Right cardiac atrium (tissue), 5 donors: ENCODE results near the gene DNAJB4. TPM values are rescaled to one million over a fixed set of nuclear protein-coding genes. Genes with fewer than 3 reads are reported as not detected.
A peak's percentile ranks its signal among the peaks of the same experiment; 100 is the strongest.

Experiments used
- ATAC-seq, 2 donors: fragments of 200-7000 bp; cut with Tn5 transposase; one replicate each; pipeline versions ENCODE4 v1.8.0 to v1.9.1; 2020; ENCODE audit warnings: moderate library complexity in 2 of 2, mild to moderate bottlenecking in 1 of 2
- DNase-seq, 3 donors: peaks; one replicate each; pipeline ENCODE4 v3.0.0-alpha.2; 2020
- H3K27ac ChIP-seq: one replicate; pipeline ENCODE4 v1.5.1; 2013; ENCODE audit warnings: mild to moderate bottlenecking, low read length, control low read depth, moderate library complexity
- H3K27me3 ChIP-seq: one replicate; pipeline ENCODE4 v1.6.1; 2013; ENCODE audit not compliant: control insufficient read depth, insufficient read depth
- H3K4me1 ChIP-seq: one replicate; pipeline ENCODE4 v1.6.1; 2013; ENCODE audit warnings: low read length; ENCODE audit not compliant: control insufficient read depth, insufficient read depth
- H3K4me3 ChIP-seq: one replicate; pipeline ENCODE4 v1.5.1; 2013; ENCODE audit warnings: low read length, control low read depth
- H3K9me3 ChIP-seq: one replicate; pipeline ENCODE4 v1.6.1; 2013; ENCODE audit warnings: low read length; ENCODE audit not compliant: control insufficient read depth
- WGBS: extraction: QIAGEN DNeasy Blood & Tissue Kit; methylation state at CpG from one replicate; pipeline ENCODE4 v1.1.7; 2013; 5-methylcytosine and 5-hydroxymethylcytosine counted together
- intact Hi-C, 4 donors: fragments of 100-400 bp; cut with DNase I; formaldehyde crosslinking; loops; one replicate each; pipeline versions ENCODE4 v1.11.0 to v1.14.0; 2022 to 2023
- long read RNA-seq, 4 donors: library from polyadenylated mRNA; unstranded; transcript quantifications; one replicate each; pipeline ENCODE4 v2.0.0, GENCODE V29; 2020 to 2021
- polyA plus RNA-seq: library from polyadenylated mRNA; stranded (reverse); fragments of 200-250 nt; gene quantifications from one replicate; pipeline ENCODE4 v1.2.3, GENCODE V29; 2013
- total RNA-seq, 4 donors: library from RNA; stranded (reverse); fragmentation: NEBNext Ultra II Directional; extraction: Animal tissue kit (Norgen Biotek cat#: 25700); gene quantifications; one replicate each; pipeline ENCODE4 v1.2.1, GENCODE V29; 2021
- donor health status: healthy with polysubstance abuse.
- donor health status: DM: no; HTN: yes; CAD: no.
- donor health status: DM: no; HTN: no; CAD: no.
- donor health status: DM: no; HTN: yes; CAD: no; lungs with severe emphysema.
- donor health status: DM: yes; HTN: yes; CAD: no.

Gene DNAJB4
- total RNA-seq (100 to 1,000 TPM in 2 of 4 donors, 10 to 100 TPM in 2; 71.2 to 106 (median 98.6) TPM), polyA plus RNA-seq (46.9 TPM)
- long read RNA-seq, donor 1, transcript DNAJB4-206 (3 exons, 949 nt), result minor isoform, 75 of 190 reads
- long read RNA-seq, donor 1, transcript DNAJB4-201 (3 exons, 2,988 nt), result major isoform, 92 of 190 reads
- long read RNA-seq, donor 1, partial matches to known transcripts, result 4 of 190 reads
- long read RNA-seq, donor 1, other reads (novel, unspliced or antisense), result 19 of 190 reads
- long read RNA-seq, donor 2, transcript DNAJB4-206 (3 exons, 949 nt), result minor isoform, 25 of 67 reads
- long read RNA-seq, donor 2, transcript DNAJB4-201 (3 exons, 2,988 nt), result major isoform, 38 of 67 reads
- long read RNA-seq, donor 2, partial matches to known transcripts, result 0 of 67 reads
- long read RNA-seq, donor 2, other reads (novel, unspliced or antisense), result 4 of 67 reads
- long read RNA-seq, donor 3, transcript DNAJB4-206 (3 exons, 949 nt), result major isoform, 211 of 440 reads
- long read RNA-seq, donor 3, transcript DNAJB4-201 (3 exons, 2,988 nt), result minor isoform, 188 of 440 reads
- long read RNA-seq, donor 3, partial matches to known transcripts, result 7 of 440 reads
- long read RNA-seq, donor 3, other reads (novel, unspliced or antisense), result 34 of 440 reads
- long read RNA-seq, donor 4, transcript DNAJB4-201 (3 exons, 2,988 nt), result minor isoform, 21 of 62 reads
- long read RNA-seq, donor 4, transcript DNAJB4-206 (3 exons, 949 nt), result major isoform, 35 of 62 reads
- long read RNA-seq, donor 4, partial matches to known transcripts, result 2 of 62 reads
- long read RNA-seq, donor 4, other reads (novel, unspliced or antisense), result 4 of 62 reads

DNA sequence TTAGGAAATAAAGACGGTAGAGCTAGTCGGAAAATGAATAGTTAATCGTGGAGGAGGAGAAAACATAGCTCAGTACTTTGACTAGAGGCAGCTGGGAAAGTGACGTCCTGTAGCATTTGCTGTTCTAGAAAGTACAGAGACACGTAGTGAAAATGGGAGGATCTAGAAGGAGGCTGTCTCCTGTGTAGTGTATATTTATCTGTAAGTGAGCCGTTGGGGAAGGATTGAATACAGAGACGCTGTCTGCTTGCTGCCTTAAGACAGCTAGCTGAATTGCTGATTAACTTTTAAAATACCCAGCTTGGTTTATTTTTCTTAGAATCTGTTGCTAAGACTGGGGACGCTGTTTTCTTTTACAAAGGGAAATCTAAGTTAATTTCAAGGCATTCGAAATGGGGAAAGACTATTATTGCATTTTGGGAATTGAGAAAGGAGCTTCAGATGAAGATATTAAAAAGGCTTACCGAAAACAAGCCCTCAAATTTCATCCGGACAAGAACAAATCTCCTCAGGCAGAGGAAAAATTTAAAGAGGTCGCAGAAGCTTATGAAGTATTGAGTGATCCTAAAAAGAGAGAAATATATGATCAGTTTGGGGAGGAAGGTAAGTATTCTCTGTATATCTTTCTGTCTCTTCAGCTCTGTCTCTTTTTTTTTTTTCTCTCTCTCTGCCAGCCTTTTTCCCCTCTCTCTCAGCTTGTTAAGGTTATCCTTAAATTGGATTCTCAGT, at the start of gene DNAJB4:
TSS of gene DNAJB4 (plus strand) at position 221 of the 729 bp plus-strand sequence. CDS start at position 393, 172 bp downstream.
- intact Hi-C loops, result loop anchor here in 1 of 4 donors (5.0 kb wide), 1 partner anchor 42 kb away; the partner anchor contains the start of gene GIPC2
- peak in 2 of 3 donors; percentile 48 to 58 for DNase-seq
- Histone ChIP-seq H3K27ac (peak within 1 kb of the TSS; percentile 75), H3K4me1 (no peaks in the 10 kb centered on the region), H3K4me3 (peak within 1 kb of the TSS; percentile 100), H3K27me3 (no peaks in the 10 kb centered on the region), H3K9me3 (no peaks in the 10 kb centered on the region)
- WGBS, result under 1% methylated on average over 12 of the region's 12 CpGs
- ATAC-seq, result peak; percentile 99 to 100

DNA sequence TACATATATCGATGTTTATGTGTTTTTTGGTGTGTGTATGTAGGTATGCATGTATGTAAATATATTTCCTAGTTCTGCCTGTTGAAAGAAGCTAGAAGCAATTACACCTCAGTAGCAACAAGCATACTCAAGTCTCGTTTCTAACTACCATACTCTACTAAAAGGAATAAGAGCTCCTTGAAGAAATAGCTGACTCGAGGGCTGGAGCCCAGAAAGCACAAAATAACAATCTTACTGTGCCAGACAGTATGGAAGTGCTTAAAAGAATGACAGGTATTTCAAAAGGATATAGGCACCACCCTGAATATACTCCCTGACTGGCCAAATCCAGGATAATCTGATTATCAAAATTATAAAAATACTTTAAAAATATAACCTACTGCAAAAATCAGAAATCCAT, 49.0 kb upstream of the DNAJB4 start:
- no peaks in the 10 kb centered on the region for H3K27me3 ChIP-seq
- no peaks in the 10 kb centered on the region for H3K4me1 ChIP-seq
- no peak overlapping the region for H3K27ac ChIP-seq
- WGBS, result 85% methylated on average over 3 of the region's 3 CpGs
- DNase-seq (no peak), ATAC-seq (no peak)
- no peak overlapping the region for H3K4me3 ChIP-seq
- H3K9me3 ChIP-seq, result no peaks in the 10 kb centered on the region
- intact Hi-C loops, result no loop called here

DNA sequence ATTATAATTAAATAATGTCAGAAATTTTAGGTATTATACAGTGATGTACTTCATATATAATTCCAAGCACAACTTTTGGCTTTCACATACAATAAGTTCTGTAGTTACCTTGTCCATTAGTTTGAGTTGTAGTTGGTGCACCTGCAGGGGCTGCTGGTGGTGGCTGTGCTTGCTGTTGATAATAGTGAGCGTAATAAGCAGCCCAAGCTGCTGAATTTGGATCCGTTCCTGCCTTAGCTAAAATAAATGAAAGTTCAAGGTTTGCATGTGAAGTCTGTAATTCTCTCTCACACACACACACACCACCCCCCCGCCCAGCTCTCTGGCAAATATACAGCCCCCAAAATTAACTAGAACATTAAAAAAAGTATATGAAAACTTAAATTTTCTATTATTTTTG, 48.3 kb upstream of the DNAJB4 start:
- H3K27ac ChIP-seq, result no peak overlapping the region
- H3K27me3 ChIP-seq, result no peaks in the 10 kb centered on the region
- WGBS, result 86% methylated on average over 3 of the region's 3 CpGs
- no peaks in the 10 kb centered on the region for H3K9me3 ChIP-seq
- ATAC-seq (no peak), DNase-seq (no peak)
- H3K4me1 ChIP-seq, result no peaks in the 10 kb centered on the region
- intact Hi-C loops, result no loop called here
- H3K4me3 ChIP-seq, result no peak overlapping the region

DNA sequence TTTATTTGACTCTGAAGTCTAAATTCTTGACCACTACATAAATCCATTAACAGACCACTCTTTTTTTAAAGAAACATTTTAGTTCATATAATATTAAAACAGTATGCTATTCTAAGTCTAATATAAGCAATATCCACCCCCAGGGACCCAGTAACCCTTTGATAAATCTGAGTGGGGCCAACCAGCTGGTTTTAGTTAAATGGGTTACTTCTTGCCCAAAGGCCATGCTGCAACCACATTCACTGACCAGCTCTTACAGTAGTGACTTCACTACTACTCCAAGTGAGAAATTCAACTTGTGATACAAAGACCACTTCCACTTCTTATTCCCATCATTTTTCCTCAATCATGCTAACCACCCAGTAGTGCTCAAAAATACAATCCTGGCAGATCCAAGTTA, 46.3 kb upstream of the DNAJB4 start:
- H3K4me3 ChIP-seq, result no peak overlapping the region
- no peaks in the 10 kb centered on the region for H3K9me3 ChIP-seq
- ATAC-seq (no peak), DNase-seq (no peak)
- no peak overlapping the region for H3K27ac ChIP-seq
- intact Hi-C loops, result no loop called here
- no peaks in the 10 kb centered on the region for H3K4me1 ChIP-seq
- H3K27me3 ChIP-seq, result no peaks in the 10 kb centered on the region

DNA sequence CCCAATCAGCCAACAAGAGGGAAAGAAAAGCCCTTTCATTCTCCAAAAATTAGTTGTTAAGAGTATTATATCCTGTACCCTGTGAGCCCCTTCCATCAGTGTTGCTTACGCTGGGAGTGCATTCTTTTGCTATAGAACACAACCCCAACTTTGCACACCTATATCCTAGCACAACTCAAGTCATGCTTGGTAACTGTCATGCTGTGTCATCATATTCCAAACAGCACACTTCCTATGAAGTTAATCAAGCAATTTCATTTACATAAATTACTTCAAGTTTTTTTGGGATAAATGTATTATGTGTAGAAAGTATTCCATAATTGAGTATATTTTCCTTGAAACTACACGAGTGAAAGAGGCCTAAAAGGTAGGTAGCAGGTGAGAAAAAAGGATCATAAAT, 45.9 kb upstream of the DNAJB4 start:
- Histone ChIP-seq H3K9me3 (no peaks in the 10 kb centered on the region), H3K4me3 (no peak overlapping the region), H3K4me1 (no peaks in the 10 kb centered on the region), H3K27me3 (no peaks in the 10 kb centered on the region), H3K27ac (no peak overlapping the region)
- 93% methylated on average over 2 of the region's 2 CpGs for WGBS
- no peak for DNase-seq
- intact Hi-C loops, result no loop called here
- ATAC-seq, result no peak

GRCh38 chr1:77961392-77961791, 43.3 kb upstream of the DNAJB4 start:
- Histone ChIP-seq H3K9me3 (no peaks in the 10 kb centered on the region), H3K27ac (no peak overlapping the region), H3K4me3 (no peak overlapping the region), H3K4me1 (no peaks in the 10 kb centered on the region), H3K27me3 (no peaks in the 10 kb centered on the region)
- ATAC-seq, result no peak
- WGBS, result 83% methylated on average over 2 of the region's 2 CpGs
- no peak for DNase-seq
- intact Hi-C loops, result loop anchor here in 1 of 4 donors (10.0 kb wide), 1 partner anchor 237 kb away; no protein-coding TSS in a partner anchor

GRCh38 chr1:77966291-77966690, 38.4 kb upstream of the DNAJB4 start:
- ATAC-seq, result no peak
- DNase-seq, result no peak
- intact Hi-C loops, result loop anchor here in 1 of 4 donors (10.0 kb wide), 1 partner anchor 241 kb away; no protein-coding TSS in a partner anchor
- WGBS, result 88% methylated on average over 3 of the region's 3 CpGs
- Histone ChIP-seq H3K27ac (no peak overlapping the region), H3K9me3 (no peaks in the 10 kb centered on the region), H3K4me1 (no peaks in the 10 kb centered on the region), H3K4me3 (no peak overlapping the region), H3K27me3 (no peaks in the 10 kb centered on the region)

DNA sequence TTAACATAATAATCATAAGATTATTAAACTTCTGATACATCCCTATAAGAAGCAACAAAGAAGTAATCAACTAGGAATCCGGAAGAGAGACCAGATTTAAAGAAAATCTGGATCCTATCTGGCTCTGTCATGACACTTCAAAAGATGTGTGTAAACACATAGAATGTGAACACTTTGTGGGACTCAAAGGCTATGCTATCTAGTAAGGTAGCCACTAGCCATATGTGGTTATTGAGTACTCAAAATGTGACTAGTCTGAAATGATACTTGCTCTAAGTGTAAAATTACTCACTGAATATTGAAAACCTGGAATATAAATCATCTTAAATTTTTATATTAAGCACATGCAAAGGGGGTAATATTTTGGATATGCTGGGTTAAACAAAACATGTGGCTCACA, 34.5 kb upstream of the DNAJB4 start:
- intact Hi-C loops, result loop anchor here in 2 of 4 donors (10.0 kb wide), 1 partner anchor 145 kb away; no protein-coding TSS in a partner anchor
- DNase-seq (no peak), ATAC-seq (no peak)
- H3K9me3 ChIP-seq, result no peaks in the 10 kb centered on the region
- H3K4me1 ChIP-seq, result peaks cover 1% of the 10 kb centered on the region
- no peak overlapping the region for H3K27ac ChIP-seq
- H3K27me3 ChIP-seq, result no peaks in the 10 kb centered on the region
- 65% methylated on average over 1 of the region's 1 CpG for WGBS
- H3K4me3 ChIP-seq, result no peak overlapping the region

DNA sequence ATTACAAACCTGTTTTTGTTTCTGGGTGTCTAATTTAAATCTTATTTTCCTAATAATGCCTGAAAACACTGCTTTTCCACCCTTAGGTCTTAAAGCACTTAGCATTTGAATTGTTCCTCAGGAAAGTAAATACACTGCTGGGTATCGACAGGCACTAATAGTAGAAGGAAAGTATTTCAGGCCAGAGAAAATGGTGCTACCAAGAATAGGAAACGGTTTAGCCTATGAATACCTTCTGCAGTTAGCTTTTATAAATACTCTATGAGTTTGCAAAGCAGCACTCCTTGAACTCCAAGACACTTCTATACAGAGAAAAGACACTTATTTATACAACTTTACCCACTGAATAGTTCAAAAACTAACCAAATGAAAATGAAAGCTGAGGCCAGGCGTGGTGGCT, 32.7 kb upstream of the DNAJB4 start:
- intact Hi-C loops, result loop anchor here in 2 of 4 donors (10.0 kb wide), 1 partner anchor 143 kb away; no protein-coding TSS in a partner anchor
- peaks cover 6% of the 10 kb centered on the region for H3K4me1 ChIP-seq
- 87% methylated on average over 3 of the region's 3 CpGs for WGBS
- no peak for ATAC-seq
- no peak overlapping the region for H3K27ac ChIP-seq
- no peak for DNase-seq
- H3K27me3 ChIP-seq, result no peaks in the 10 kb centered on the region
- no peak overlapping the region for H3K4me3 ChIP-seq
- H3K9me3 ChIP-seq, result no peaks in the 10 kb centered on the region

- Histone ChIP-seq H3K4me1 (peaks cover 6% of the 10 kb centered on the region), H3K27me3 (no peaks in the 10 kb centered on the region), H3K27ac (no peak overlapping the region), H3K9me3 (no peaks in the 10 kb centered on the region), H3K4me3 (peak overlapping the region; percentile 95)
- ATAC-seq (no peak), DNase-seq (no peak)
- 21% methylated on average over 4 of the region's 4 CpGs for WGBS
- intact Hi-C loops, result loop anchor here in 2 of 4 donors (10.0 kb wide), 1 partner anchor 139 kb away; no protein-coding TSS in a partner anchor
Measured at GRCh38 chr1:77975386-77975785, 29.4 kb upstream of the DNAJB4 start.
